ENCODE data around the gene CCHCR1. TPM values are rescaled to one million over a fixed set of nuclear protein-coding genes. Genes with fewer than 3 reads are reported as not detected.

CCHCR1 gene
- total and polyA plus RNA-seq, 2 of the 8 experiments (the other 6 are each of a cell fraction or from before 2014, with no cell fraction given), result 20.9 to 38.0 TPM

DNA sequence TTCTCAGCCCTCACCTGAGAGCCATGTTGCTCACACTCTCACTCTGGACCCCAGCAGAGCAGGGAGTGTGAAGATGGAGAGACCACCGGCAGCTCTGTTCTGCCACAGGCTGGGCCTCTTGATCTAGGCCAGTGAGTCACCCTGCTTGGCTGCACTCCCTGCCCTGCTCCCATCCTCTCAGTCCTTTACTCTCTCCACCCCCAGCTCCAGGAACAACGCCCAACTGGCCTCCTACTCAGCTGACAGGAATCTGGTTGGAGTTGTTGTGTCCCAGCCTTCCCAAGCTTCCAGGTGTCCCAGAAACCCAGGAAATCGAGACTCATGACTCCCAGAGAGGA lies 43.1 kb downstream of the CCHCR1 start, which contains the start of gene PSORS1C1:
TSS of gene PSORS1C1 (plus strand) at position 260 of the 338 bp plus-strand sequence. CDS start 14,833 bp downstream, outside the sequence.
- Histone ChIP-seq H3K27me3 (replicated peaks in 1 of 4; ENCODE audit: control insufficient read depth in 3 of 4, extremely low read depth in 1 of 4, insufficient read depth in 3 of 4, low read length in 3 of 4) (peaks cover 0 to 11% (median 3%) of the 10 kb centered on the region in 4 experiments; a peak in 3 of 7 replicates), H3K23me2 (ENCODE audit: low read depth, low read length) (no peaks in the 10 kb centered on the region; the same call in 1 of the 2 replicates), H3K56ac (replicated peaks; ENCODE audit: insufficient read length, low read depth, low read length) (no peak within 1 kb of the TSS), H2BK20ac (ENCODE audit: low read length) (peak within 1 kb of the TSS; percentile 55), H2BK12ac (ENCODE audit: low read depth, low read length) (peak within 1 kb of the TSS; percentile 62; the same call in 1 of the 2 replicates), H2BK120ac (replicated peaks; ENCODE audit: low read depth, low read length) (no peak within 1 kb of the TSS), H3K4me3 (ENCODE audit: extremely low read depth in 1 of 4, insufficient read depth in 2 of 4, low read depth in 3 of 4, low read length in 4 of 4) (no peak within 1 kb of the TSS; a peak in 1 of 8 replicates), H3K27ac (ENCODE audit: low read depth, low read length) (no peak within 1 kb of the TSS), H3K18ac (ENCODE audit: extremely low read depth, low read length) (peak within 1 kb of the TSS; percentile 62), H3K79me1 (ENCODE audit: low read depth, low read length) (no peaks in the 10 kb centered on the region), H4K20me1 (replicated peaks in 1 of 2; ENCODE audit: control insufficient read depth in 1 of 2, insufficient read depth in 2 of 2, low read length in 2 of 2) (no peaks in the 10 kb centered on the region), H4K8ac (ENCODE audit: extremely low read depth, insufficient read depth, low read length) (no peak within 1 kb of the TSS; the same call in 1 of the 2 replicates), H3K9ac (replicated peaks in 1 of 4; ENCODE audit: extremely low read depth in 1 of 4, low read depth in 3 of 4, low read length in 3 of 4) (no peak within 1 kb of the TSS), H3K36me3 (ENCODE audit: control insufficient read depth in 2 of 4, insufficient read depth in 4 of 4, low read length in 3 of 4) (no peaks in the 10 kb centered on the region), H3K14ac (ENCODE audit: insufficient read length) (no peak within 1 kb of the TSS), H4K5ac (ENCODE audit: insufficient read length, low read depth, low read length) (no peak within 1 kb of the TSS), H3K23ac (ENCODE audit: insufficient read length) (no peak within 1 kb of the TSS), H3K79me2 (ENCODE audit: control insufficient read depth in 1 of 2, insufficient read depth in 2 of 2, low read length in 2 of 2) (no peaks in the 10 kb centered on the region), H3K9me3 (ENCODE audit: insufficient read depth in 2 of 2, low read depth in 1 of 2, low read length in 1 of 2) (no peaks in the 10 kb centered on the region), H3K4ac (replicated peaks; ENCODE audit: insufficient read length, low read depth, low read length) (no peak within 1 kb of the TSS), H3K4me2 (ENCODE audit: insufficient read depth in 1 of 2, low read depth in 2 of 2, low read length in 2 of 2) (peak within 1 kb of the TSS in 1 of 2 experiments; percentile 2; a peak in 1 of 4 replicates), H2AFZ (ENCODE audit: low read length) (peak within 1 kb of the TSS; percentile 76), H2BK5ac (ENCODE audit: low read depth, low read length) (peak within 1 kb of the TSS; percentile 29; the same call in 1 of the 2 replicates), H3K4me1 (replicated peaks in 1 of 4; ENCODE audit: control insufficient read depth in 3 of 4, insufficient read depth in 4 of 4, low read length in 3 of 4) (peaks cover 0 to 20% (median 9%) of the 10 kb centered on the region in 4 experiments; a peak in 6 of 7 replicates), H4K91ac (replicated peaks; ENCODE audit: insufficient read length, low read length) (peak within 1 kb of the TSS; percentile 49), H2AK5ac (ENCODE audit: low read depth, low read length) (no peak within 1 kb of the TSS), H2BK15ac (ENCODE audit: low read length) (0 out of 2 replicates have a peak within 1 kb of the TSS, but pooled peaks have one; percentile 63)
- ChIA-PET POLR2A (ENCODE audit: partially characterized antibody) (interaction anchor here (68.5 kb wide), 1 partner anchor 54 kb away, joined by 2251 read pairs; the partner anchor contains the start of genes CCHCR1, POU5F1, PSORS1C2 and TCF19), CTCF (ENCODE audit: partially characterized antibody) (interaction anchor here (1.3 to 10.6 kb wide), 5 partner anchors 12 to 82 kb away, joined by 4 to 187 read pairs (median 7); no protein-coding TSS in a partner anchor)
- DNase-seq (ENCODE audit: low read depth in 1 of 2, low spot score in 2 of 2), result no peak
- 76% methylated on average over 3 of the region's 3 CpGs; no CpG with 5 or more reads in 1 of the 2 experiments for WGBS, 2 experiments (ENCODE audit: extremely low coverage in 1 of 2, insufficient coverage in 1 of 2, insufficient read length in 1 of 2, insufficient replicate concordance in 2 of 2, low coverage in 1 of 2, low lambda C conversion rate in 2 of 2, missing lambda C conversion rate in 1 of 2)
- FAIRE-seq, result no peak
- TF ChIP-seq EP300 (IDR thresholded peaks at IDR 0.05; ENCODE audit: borderline replicate concordance in 1 of 2, low read depth in 2 of 2, low read length in 2 of 2), result no peak
- TF ChIP-seq, protein P1, sequence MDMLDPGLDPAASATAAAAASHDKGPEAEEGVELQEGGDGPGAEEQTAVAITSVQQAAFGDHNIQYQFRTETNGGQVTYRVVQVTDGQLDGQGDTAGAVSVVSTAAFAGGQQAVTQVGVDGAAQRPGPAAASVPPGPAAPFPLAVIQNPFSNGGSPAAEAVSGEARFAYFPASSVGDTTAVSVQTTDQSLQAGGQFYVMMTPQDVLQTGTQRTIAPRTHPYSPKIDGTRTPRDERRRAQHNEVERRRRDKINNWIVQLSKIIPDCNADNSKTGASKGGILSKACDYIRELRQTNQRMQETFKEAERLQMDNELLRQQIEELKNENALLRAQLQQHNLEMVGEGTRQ (IDR thresholded peaks at IDR 0.05; ENCODE audit: low read length), result no peak
- TF ChIP-seq TEAD4 (IDR thresholded peaks at IDR 0.05; ENCODE audit: low read depth, low read length), result no peak
- TF ChIP-seq, protein P2, sequence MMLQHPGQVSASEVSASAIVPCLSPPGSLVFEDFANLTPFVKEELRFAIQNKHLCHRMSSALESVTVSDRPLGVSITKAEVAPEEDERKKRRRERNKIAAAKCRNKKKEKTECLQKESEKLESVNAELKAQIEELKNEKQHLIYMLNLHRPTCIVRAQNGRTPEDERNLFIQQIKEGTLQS (IDR thresholded peaks at IDR 0.05; ENCODE audit: insufficient read depth, low read depth, low read length), result no peak
- TF ChIP-seq TCF12 (IDR thresholded peaks at IDR 0.05; ENCODE audit: low read depth, low read length), result no peak
- no peak for TF ChIP-seq EGR1 (IDR thresholded peaks at IDR 0.05; ENCODE audit: borderline replicate concordance, low read depth, low read length)
- TF ChIP-seq CTBP2 (IDR thresholded peaks at IDR 0.05; ENCODE audit: borderline replicate concordance, insufficient read depth, insufficient read length, low read length), result no peak
- no peak for TF ChIP-seq SIRT6 (IDR thresholded peaks at IDR 0.05; ENCODE audit: low read length)
- TF ChIP-seq CBX8 (IDR thresholded peaks at IDR 0.05; ENCODE audit: borderline replicate concordance, low read depth, low read length), result no peak
- TF ChIP-seq ZNF274 (IDR thresholded peaks at IDR 0.05; ENCODE audit: borderline replicate concordance, extremely low read depth, low read length), result no peak
- no peak for TF ChIP-seq EZH2 (IDR thresholded peaks at IDR 0.05; ENCODE audit: low read depth, low read length, severe bottlenecking)
